AG04450 (cell line): ENCODE data around the gene ZNF280D. TPM values are rescaled to one million over a fixed set of nuclear protein-coding genes. Genes with fewer than 3 reads are reported as not detected.
"Not testable (repeated sequence)": the region's sequence is repeated elsewhere in the genome, so short reads cannot be mapped to it uniquely, and the experiment has no call there.

Experiments
- CTCF ChIA-PET: fragments of 300-600, 350-600 bp; formaldehyde crosslinking; extraction: SDS; loops from one replicate; lab custom pipeline; 2022; ENCODE audit warnings: antibody characterized with exemption, inconsistent platforms; lab: Charles Lee
- POLR2A ChIA-PET: fragments of 350-600 bp; formaldehyde crosslinking; extraction: SDS; loops from one replicate; lab custom pipeline; 2021; ENCODE audit warnings: antibody characterized with exemption, inconsistent platforms; lab: Yijun Ruan, JAX
- DNase-seq: peaks from one replicate; pipeline ENCODE4 v3.0.0-alpha.2; 2011; ENCODE audit warnings: low read depth, low spot score
- H3K27ac ChIP-seq: one replicate; pipeline ENCODE4 v1.5.1; 2012; ENCODE audit warnings: low read depth, low read length, control low read depth
- H3K27me3 ChIP-seq: one replicate; pipeline ENCODE4 v1.6.0; 2012; ENCODE audit warnings: low read length; ENCODE audit not compliant: control insufficient read depth, insufficient read depth
- H3K4me3 ChIP-seq: 2 replicates; pipeline ENCODE4 v1.5.1; 2011; ENCODE audit warnings: mild to moderate bottlenecking, low read depth, low read length, control low read depth
- H3K9me3 ChIP-seq: 2 replicates; pipeline ENCODE4 v1.5.1; 2012; ENCODE audit warnings: low read length; ENCODE audit not compliant: control insufficient read depth, insufficient read depth
- CTCF ChIP-seq: IDR thresholded peaks from 2 replicates; pipeline ENCODE4 v1.5.1; 2011; ENCODE audit warnings: low read depth, low read length, control low read depth, inconsistent platforms
- polyA plus RNA-seq: library from polyadenylated mRNA; depleted of rRNA; stranded (reverse); fragments of >200 nt; gene quantifications from 2 replicates; pipeline ENCODE4 v1.2.3, GENCODE V29; 2011

ZNF280D gene
- polyA plus RNA-seq, 1 experiment: 17.6 TPM

- H3K4me3 ChIP-seq: no peak overlapping the region
- H3K27ac ChIP-seq: no peak overlapping the region
- ChIA-PET POLR2A (no interaction called here), CTCF (interaction anchor here (0.7 to 2.6 kb wide), 3 partner anchors 227 to 428 kb away, joined by 3 to 9 read pairs (median 3); no protein-coding TSS in a partner anchor)
- TF ChIP-seq CTCF: no peak
- no peaks in the 10 kb centered on the region for H3K9me3 ChIP-seq
- H3K27me3 ChIP-seq: no peaks in the 10 kb centered on the region
- DNase-seq: no peak
Observed at GRCh38 chr15:56718560-56718959, 14.7 kb downstream of the ZNF280D start.

GRCh38 chr15:56716334-56716733, 17.0 kb downstream of the ZNF280D start:
- no peak for DNase-seq
- H3K27ac ChIP-seq: no peak overlapping the region
- CTCF ChIA-PET: interaction anchor here (2.6 kb wide), 1 partner anchor 225 kb away, joined by 9 read pairs; no protein-coding TSS in a partner anchor
- H3K9me3 ChIP-seq: no peaks in the 10 kb centered on the region
- POLR2A ChIA-PET: no interaction called here
- no peak for TF ChIP-seq CTCF
- H3K27me3 ChIP-seq: no peaks in the 10 kb centered on the region
- H3K4me3 ChIP-seq: no peak overlapping the region

- no peak for TF ChIP-seq CTCF
- ChIA-PET POLR2A (no interaction called here), CTCF (no interaction called here)
- Histone ChIP-seq H3K4me3 (no peak overlapping the region), H3K27ac (no peak overlapping the region), H3K27me3 (no peaks in the 10 kb centered on the region), H3K9me3 (no peaks in the 10 kb centered on the region)
- DNase-seq: no peak
Observed at GRCh38 chr15:56715220-56715619, 18.1 kb downstream of the ZNF280D start.

- CTCF ChIA-PET, H3K4me3 ChIP-seq, H3K27me3 ChIP-seq, H3K27ac ChIP-seq, DNase-seq, H3K9me3 ChIP-seq, POLR2A ChIA-PET: not testable (repeated sequence)
Observed at GRCh38 chr15:56709502-56709901, 23.8 kb downstream of the ZNF280D start.

GRCh38 chr15:56699743-56700142, 33.6 kb downstream of the ZNF280D start:
- Histone ChIP-seq H3K4me3 (no peak overlapping the region), H3K9me3 (no peaks in the 10 kb centered on the region), H3K27ac (no peak overlapping the region), H3K27me3 (no peaks in the 10 kb centered on the region)
- CTCF ChIA-PET: no interaction called here
- no peak for DNase-seq
- TF ChIP-seq CTCF: no peak
- POLR2A ChIA-PET: no interaction called here

GRCh38 chr15:56698270-56698669, 35.0 kb downstream of the ZNF280D start:
- H3K9me3 ChIP-seq: no peaks in the 10 kb centered on the region
- no peaks in the 10 kb centered on the region for H3K27me3 ChIP-seq
- no peak for TF ChIP-seq CTCF
- CTCF ChIA-PET: no interaction called here
- H3K27ac ChIP-seq: no peak overlapping the region
- no peak for DNase-seq
- POLR2A ChIA-PET: no interaction called here
- no peak overlapping the region for H3K4me3 ChIP-seq
